Smooth muscle cell (in vitro differentiated cells): ENCODE results near the gene MAN2C1. TPM values are rescaled to one million over a fixed set of nuclear protein-coding genes. Genes with fewer than 3 reads are reported as not detected.

ENCODE experiments used
- DNase-seq: peaks from one replicate; lab custom pipeline; 2025; ENCODE audit not compliant: unreplicated experiment; lab: John Stamatoyannopoulos, UW
- H2AFZ ChIP-seq: fragments of 200-600 bp; sonication (generic); 2 replicates; pipeline ENCODE4 v1.6.0; 2016; ENCODE audit warnings: antibody characterized with exemption, low read depth, mild to moderate bottlenecking
- H3F3A ChIP-seq: fragments of 200-600 bp; sonication (generic); 2 replicates; pipeline ENCODE4 v1.6.0; 2017; ENCODE audit warnings: antibody characterized with exemption, low read depth
- H3K27ac ChIP-seq: fragments of 200-600 bp; sonication (generic); 2 replicates; pipeline ENCODE4 v1.5.1; 2016; ENCODE audit warnings: low read depth, mild to moderate bottlenecking
- H3K27me3 ChIP-seq: fragments of 200-600 bp; sonication (generic); 2 replicates; pipeline ENCODE4 v1.6.1; 2016; ENCODE audit warnings: low read depth, mild to moderate bottlenecking
- H3K36me3 ChIP-seq: fragments of 200-600 bp; sonication (generic); 2 replicates; pipeline ENCODE4 v1.5.1; 2016; ENCODE audit warnings: low read depth
- H3K4me1 ChIP-seq: fragments of 200-600 bp; sonication (generic); 2 replicates; pipeline ENCODE4 v1.5.1; 2016; ENCODE audit warnings: low read depth
- H3K4me2 ChIP-seq: fragments of 200-600 bp; sonication (generic); 2 replicates; pipeline ENCODE4 v1.6.0; 2016; ENCODE audit warnings: mild to moderate bottlenecking
- H3K4me3 ChIP-seq: fragments of 200-600 bp; sonication (generic); 2 replicates; pipeline ENCODE4 v1.5.1; 2016; ENCODE audit warnings: mild to moderate bottlenecking
- H3K79me2 ChIP-seq: fragments of 200-600 bp; sonication (generic); 2 replicates; pipeline ENCODE4 v1.6.0; 2016; ENCODE audit warnings: low read depth, mild to moderate bottlenecking
- H3K9ac ChIP-seq: fragments of 200-600 bp; sonication (generic); 2 replicates; pipeline ENCODE4 v1.6.0; 2016; ENCODE audit warnings: low read depth
- H3K9me3 ChIP-seq: fragments of 200-600 bp; sonication (generic); replicated peaks from 2 replicates; pipeline ENCODE4 v1.5.1; 2016; ENCODE audit warnings: low read depth
- H4K20me1 ChIP-seq: fragments of 200-600 bp; sonication (generic); 2 replicates; pipeline ENCODE4 v1.6.0; 2016; ENCODE audit warnings: low read depth
- WGBS: methylation state at CpG from one replicate; pipeline ENCODE4 v1.1.7; 2016; ENCODE audit warnings: low lambda C conversion rate; 5-methylcytosine and 5-hydroxymethylcytosine counted together
- polyA plus RNA-seq: library from polyadenylated mRNA; unstranded; fragments of >200 nt; fragmentation: Nextera tagmentation; extraction: Ambion mirVana; gene quantifications from 2 replicates; pipeline ENCODE4 v1.2.1, GENCODE V29; 2016
- total RNA-seq: library from RNA; depleted of rRNA; stranded (reverse); fragments of >200 nt; gene quantifications from 2 replicates; pipeline ENCODE4 v1.2.3, GENCODE V29; 2014
- TF ChIP-seq, protein P1 (sequence below): fragments of 200-600 bp; sonication (generic); IDR thresholded peaks from 2 replicates; pipeline ENCODE4 v1.5.1; 2017; ENCODE audit warnings: borderline replicate concordance, mild to moderate bottlenecking, antibody characterized with exemption; ENCODE audit not compliant: insufficient read depth, poor library complexity, severe bottlenecking

MAN2C1 gene
- total and polyA plus RNA-seq, 2 experiments from 2014 or later, result 64.5 to 70.7 TPM

DNA sequence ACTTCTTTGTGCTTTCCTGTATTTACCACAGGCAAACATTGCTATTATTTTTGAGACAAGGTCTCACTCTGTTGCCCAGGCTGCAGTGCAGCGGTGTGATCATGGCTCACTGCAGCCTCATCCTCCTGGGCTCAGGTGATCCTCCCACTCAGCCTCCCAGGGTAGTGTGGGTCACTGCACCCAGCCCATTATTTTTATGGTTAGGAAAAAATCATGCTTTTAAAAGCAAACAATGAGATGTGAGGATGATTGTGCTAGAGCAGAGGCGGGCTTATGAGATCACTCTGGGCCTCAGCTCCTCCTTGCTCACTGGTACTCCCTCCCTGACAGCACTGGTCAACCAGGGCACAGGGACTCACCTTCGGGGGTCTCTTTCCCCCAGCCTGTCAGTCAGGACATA lies 2.2 kb downstream of the MAN2C1 start:
- Histone ChIP-seq H3K4me2 (no peak overlapping the region), H3F3A (peaks cover 4% of the 10 kb centered on the region), H3K36me3 (no peaks in the 10 kb centered on the region), H3K4me3 (no peak overlapping the region), H3K27me3 (no peaks in the 10 kb centered on the region), H3K27ac (no peak overlapping the region), H3K79me2 (no peaks in the 10 kb centered on the region), H4K20me1 (peaks cover 6% of the 10 kb centered on the region), H3K9ac (no peak overlapping the region), H2AFZ (no peak overlapping the region), H3K9me3 (no peaks in the 10 kb centered on the region), H3K4me1 (peaks cover 9% of the 10 kb centered on the region)
- no peak for DNase-seq
- WGBS, result 97% methylated on average over 3 of the region's 3 CpGs
- TF ChIP-seq, protein P1, sequence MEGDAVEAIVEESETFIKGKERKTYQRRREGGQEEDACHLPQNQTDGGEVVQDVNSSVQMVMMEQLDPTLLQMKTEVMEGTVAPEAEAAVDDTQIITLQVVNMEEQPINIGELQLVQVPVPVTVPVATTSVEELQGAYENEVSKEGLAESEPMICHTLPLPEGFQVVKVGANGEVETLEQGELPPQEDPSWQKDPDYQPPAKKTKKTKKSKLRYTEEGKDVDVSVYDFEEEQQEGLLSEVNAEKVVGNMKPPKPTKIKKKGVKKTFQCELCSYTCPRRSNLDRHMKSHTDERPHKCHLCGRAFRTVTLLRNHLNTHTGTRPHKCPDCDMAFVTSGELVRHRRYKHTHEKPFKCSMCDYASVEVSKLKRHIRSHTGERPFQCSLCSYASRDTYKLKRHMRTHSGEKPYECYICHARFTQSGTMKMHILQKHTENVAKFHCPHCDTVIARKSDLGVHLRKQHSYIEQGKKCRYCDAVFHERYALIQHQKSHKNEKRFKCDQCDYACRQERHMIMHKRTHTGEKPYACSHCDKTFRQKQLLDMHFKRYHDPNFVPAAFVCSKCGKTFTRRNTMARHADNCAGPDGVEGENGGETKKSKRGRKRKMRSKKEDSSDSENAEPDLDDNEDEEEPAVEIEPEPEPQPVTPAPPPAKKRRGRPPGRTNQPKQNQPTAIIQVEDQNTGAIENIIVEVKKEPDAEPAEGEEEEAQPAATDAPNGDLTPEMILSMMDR, result no peak

DNA sequence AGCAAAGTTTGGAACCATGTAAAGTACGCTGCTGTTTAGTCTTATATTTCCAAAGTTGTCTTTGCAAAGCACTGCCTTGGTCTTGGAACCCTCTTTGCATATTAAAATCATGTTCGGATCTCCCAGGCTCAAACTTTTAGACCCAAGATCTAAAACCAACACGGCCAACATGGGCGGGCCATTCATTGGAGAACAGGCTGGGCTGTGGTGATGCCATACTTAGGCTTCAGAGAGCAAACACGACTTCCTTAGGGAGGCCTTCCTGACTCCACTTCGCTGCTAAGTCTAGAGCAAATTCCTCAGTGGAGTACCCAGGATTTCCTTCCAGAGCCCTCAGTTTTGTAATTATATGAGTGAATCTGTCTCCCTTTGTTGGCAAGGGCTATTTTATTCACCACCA lies 3.5 kb downstream of the MAN2C1 start:
- H3K9ac ChIP-seq, result no peak overlapping the region
- H2AFZ ChIP-seq, result no peak overlapping the region
- TF ChIP-seq, protein P1, result no peak
- peaks cover 8% of the 10 kb centered on the region for H3K4me1 ChIP-seq
- H3K4me2 ChIP-seq, result no peak overlapping the region
- no peak for DNase-seq
- peaks cover 6% of the 10 kb centered on the region for H4K20me1 ChIP-seq
- no peak overlapping the region for H3K4me3 ChIP-seq
- H3K36me3 ChIP-seq, result no peaks in the 10 kb centered on the region
- peaks cover 2% of the 10 kb centered on the region for H3F3A ChIP-seq
- H3K27me3 ChIP-seq, result no peaks in the 10 kb centered on the region
- no peaks in the 10 kb centered on the region for H3K9me3 ChIP-seq
- no peaks in the 10 kb centered on the region for H3K79me2 ChIP-seq
- WGBS, result 98% methylated on average over 6 of the region's 6 CpGs
- no peak overlapping the region for H3K27ac ChIP-seq

DNA sequence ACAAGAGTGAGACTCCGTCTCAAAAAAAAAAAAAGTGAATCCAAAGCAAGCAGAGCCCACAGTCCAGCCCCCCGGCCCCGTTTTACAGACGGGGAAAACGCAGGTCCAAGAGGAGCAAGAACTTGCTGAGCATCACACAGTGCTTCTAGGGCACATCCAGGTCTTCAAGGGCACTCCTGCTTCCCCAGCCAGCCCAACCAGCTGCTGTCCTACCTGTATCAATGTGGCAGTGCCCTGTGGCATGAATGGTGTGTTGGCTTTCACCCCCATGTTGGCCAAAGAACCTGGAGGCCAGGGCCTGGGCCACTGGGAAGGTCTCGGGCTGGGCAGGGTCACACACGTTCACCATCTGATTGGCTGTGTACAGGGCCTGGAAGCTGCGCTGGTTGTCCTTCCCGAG lies 4.6 kb downstream of the MAN2C1 start:
- Histone ChIP-seq H3K9ac (no peak overlapping the region), H3K27me3 (no peaks in the 10 kb centered on the region), H3K36me3 (no peaks in the 10 kb centered on the region), H3K79me2 (no peaks in the 10 kb centered on the region), H3K27ac (no peak overlapping the region), H3K9me3 (no peaks in the 10 kb centered on the region), H3K4me3 (no peak overlapping the region), H4K20me1 (peaks cover 6% of the 10 kb centered on the region), H3K4me1 (no peaks in the 10 kb centered on the region), H2AFZ (no peak overlapping the region), H3F3A (no peaks in the 10 kb centered on the region), H3K4me2 (no peak overlapping the region)
- TF ChIP-seq, protein P1, result no peak
- DNase-seq, result no peak
- 97% methylated on average over 9 of the region's 9 CpGs for WGBS

DNA sequence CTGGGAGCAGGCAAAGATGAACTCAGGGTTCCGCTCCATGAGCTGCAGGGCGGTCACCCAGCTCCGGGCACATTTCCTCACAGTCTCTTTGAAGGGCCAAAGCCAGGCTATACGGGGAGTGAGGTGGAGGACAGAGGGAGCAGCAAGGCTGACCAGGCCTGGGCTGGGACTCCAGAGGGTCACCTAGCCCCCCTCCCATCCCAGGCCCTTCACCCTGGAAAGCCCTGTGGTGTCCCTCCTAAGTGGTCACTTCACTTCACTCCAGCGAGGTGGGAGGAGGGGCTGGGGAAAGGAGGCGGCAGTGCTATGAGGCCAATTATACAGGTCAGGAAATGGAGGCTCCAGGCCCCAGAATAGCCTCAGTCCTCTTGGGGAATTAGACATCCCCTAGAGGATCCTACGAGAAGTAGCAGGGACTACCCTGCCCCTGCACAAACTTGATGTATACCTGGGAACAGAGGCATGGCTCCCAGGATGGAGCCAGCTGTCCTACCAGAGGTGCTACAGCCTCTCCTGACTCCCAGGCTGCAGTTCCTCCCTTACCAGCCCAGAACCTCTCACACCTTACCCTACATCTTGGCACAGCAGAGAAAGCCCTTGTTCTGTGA lies 5.7 kb downstream of the MAN2C1 start:
- no peak for DNase-seq
- Histone ChIP-seq H3K79me2 (no peaks in the 10 kb centered on the region), H3K9me3 (no peaks in the 10 kb centered on the region), H3K4me2 (no peak overlapping the region), H3K9ac (no peak overlapping the region), H4K20me1 (peaks cover 6% of the 10 kb centered on the region), H3F3A (no peaks in the 10 kb centered on the region), H3K4me1 (no peaks in the 10 kb centered on the region), H2AFZ (no peak overlapping the region), H3K36me3 (no peaks in the 10 kb centered on the region), H3K4me3 (no peak overlapping the region), H3K27me3 (no peaks in the 10 kb centered on the region), H3K27ac (no peak overlapping the region)
- 95% methylated on average over 7 of the region's 7 CpGs for WGBS
- TF ChIP-seq, protein P1, result no peak
